HepG2 (cell line): ENCODE measurements around the gene SIGMAR1. TPM values are rescaled to one million over a fixed set of nuclear protein-coding genes. Genes with fewer than 3 reads are reported as not detected.

Experiments
- BRF2 ChIP-seq: sonication (generic); formaldehyde crosslinking; IDR thresholded peaks from 2 replicates; pipeline ENCODE4 v1.8.1; 2022; ENCODE audit warnings: mild to moderate bottlenecking, missing genetic modification reagents
- KDM3A ChIP-seq: IDR thresholded peaks from 2 replicates; pipeline ENCODE4 v1.6.1; 2018; ENCODE audit warnings: low read depth, missing compliant biosample characterization
- KDM5B ChIP-seq: sonication (generic); formaldehyde crosslinking; IDR thresholded peaks from 2 replicates; pipeline ENCODE4 v1.4.0; 2020; ENCODE audit warnings: missing genetic modification reagents, mild to moderate bottlenecking, borderline replicate concordance
- MEIS2 ChIP-seq: sonication (generic); formaldehyde crosslinking; IDR thresholded peaks from 2 replicates; pipeline ENCODE4 v1.9.0; 2021; ENCODE audit warnings: mild to moderate bottlenecking, missing genetic modification reagents
- NFATC3 ChIP-seq: sonication (generic); formaldehyde crosslinking; IDR thresholded peaks from 2 replicates; pipeline ENCODE4 v1.5.1; 2020; ENCODE audit warnings: mild to moderate bottlenecking, missing genetic modification reagents
- PAF1 ChIP-seq: IDR thresholded peaks from 2 replicates; pipeline ENCODE4 v1.6.1; 2016; ENCODE audit warnings: missing genetic modification reagents, missing compliant biosample characterization
- SALL1 ChIP-seq: sonication (generic); formaldehyde crosslinking; IDR thresholded peaks from 2 replicates; pipeline ENCODE4 v1.8.0; 2022; ENCODE audit warnings: mild to moderate bottlenecking, missing genetic modification reagents
- TBL1XR1 ChIP-seq: fragments of 150-350 bp; IDR thresholded peaks from 2 replicates; pipeline ENCODE4 v1.6.1; 2014; ENCODE audit warnings: borderline replicate concordance, low read length; ENCODE audit not compliant: partially characterized antibody
- THAP9 ChIP-seq: sonication (generic); formaldehyde crosslinking; IDR thresholded peaks from 2 replicates; pipeline ENCODE4; 2020; ENCODE audit warnings: missing genetic modification reagents, mild to moderate bottlenecking, borderline replicate concordance
- ZBTB10 ChIP-seq: sonication (generic); formaldehyde crosslinking; IDR thresholded peaks from 2 replicates; pipeline ENCODE4 v1.4.0; 2020; ENCODE audit warnings: missing genetic modification reagents, borderline replicate concordance
- ZBTB7B ChIP-seq: sonication (generic); formaldehyde crosslinking; IDR thresholded peaks from 2 replicates; pipeline ENCODE4 v1.4.0; 2020; ENCODE audit warnings: missing genetic modification reagents
- ZFAT ChIP-seq: sonication (generic); formaldehyde crosslinking; conservative IDR thresholded peaks from 2 replicates; pipeline ENCODE4 v1.8.1; 2023; ENCODE audit warnings: missing genetic modification reagents, inconsistent platforms
- ZFP41 ChIP-seq: sonication (generic); formaldehyde crosslinking; IDR thresholded peaks from 2 replicates; pipeline ENCODE4 v1.4.0; 2020; ENCODE audit warnings: mild to moderate bottlenecking, missing genetic modification reagents, borderline replicate concordance
- ZFX ChIP-seq: sonication (generic); formaldehyde crosslinking; IDR thresholded peaks from 2 replicates; pipeline ENCODE4 v1.4.0; 2020; ENCODE audit warnings: mild to moderate bottlenecking, low read depth, missing genetic modification reagents, moderate library complexity
- ZKSCAN1 ChIP-seq: fragments of 150-350 bp; IDR thresholded peaks from 2 replicates; pipeline ENCODE4 v1.6.1; 2014; ENCODE audit warnings: low read length
- ZNF280D ChIP-seq: sonication (generic); formaldehyde crosslinking; IDR thresholded peaks from 2 replicates; pipeline ENCODE4 v1.5.1; 2020; ENCODE audit warnings: mild to moderate bottlenecking, missing genetic modification reagents
- ZNF577 ChIP-seq: sonication (generic); formaldehyde crosslinking; IDR thresholded peaks from 2 replicates; pipeline ENCODE4 v1.4.0; 2020; ENCODE audit warnings: mild to moderate bottlenecking, low read depth, missing genetic modification reagents, borderline replicate concordance
- ZNF766 ChIP-seq: sonication (generic); formaldehyde crosslinking; IDR thresholded peaks from 2 replicates; pipeline ENCODE4 v1.5.0; 2020; ENCODE audit warnings: missing genetic modification reagents, borderline replicate concordance
- polyA plus RNA-seq, 8 experiments: library from polyadenylated mRNA; depleted of rRNA in 3 of 8; stranded (reverse) in 7 of 8; unstranded in 1 of 8; fragments of >200 nt; fragmentation: Illumina TruSeq in 4 of 8; extraction: Trizol in 4 of 8; gene quantifications; 2 replicates each; pipeline versions ENCODE4 v1.2.1 to v1.2.3, GENCODE V29; 2011 to 2016; ENCODE audit warnings: low read depth in 4 of 8, missing spikeins in 1 of 8, mixed read lengths in 1 of 8; ENCODE audit not compliant: insufficient read depth in 1 of 8
- total RNA-seq, 5 experiments: library from RNA; depleted of rRNA; stranded (reverse); fragments of >200 nt; fragmentation: Illumina TruSeq; extraction: Trizol; gene quantifications; 2 replicates each; pipeline ENCODE4 v1.2.3, GENCODE V29; 2016; ENCODE audit warnings: low read depth in 1 of 5

SIGMAR1 gene
- total and polyA plus RNA-seq, 2 of the 13 experiments (the other 11 are each of a cell fraction or from before 2014, with no cell fraction given): 38.9 to 60.8 TPM

- TF ChIP-seq BRF2 (CRISPR knock-in tag) (no peak), KDM3A (CRISPR knock-in tag) (peak; percentile 67; the same call in 1 of the 2 replicates), NFATC3 (CRISPR knock-in tag) (peak; percentile 64; the same call in 1 of the 2 replicates), ZNF766 (CRISPR knock-in tag) (peak; percentile 58; the same call in 1 of the 2 replicates), MEIS2 (no peak), ZFX (peak; percentile 59), ZBTB10 (0 out of 2 replicates have a peak, but pooled peaks have one; percentile 19), SALL1 (CRISPR knock-in tag) (peak; percentile 58; the same call in 1 of the 2 replicates), ZFP41 (CRISPR knock-in tag) (no peak), PAF1 (CRISPR knock-in tag) (no peak), ZKSCAN1 (no peak), THAP9 (0 out of 2 replicates have a peak, but pooled peaks have one; percentile 42), TBL1XR1 (peak; percentile 41), ZFAT (CRISPR knock-in tag) (0 out of 2 replicates have a peak, but pooled peaks have one; percentile 47), ZNF577 (CRISPR knock-in tag) (no peak), ZNF280D (CRISPR knock-in tag) (peak; percentile 23; the same call in 1 of the 2 replicates), ZBTB7B (0 out of 2 replicates have a peak, but pooled peaks have one; percentile 34), KDM5B (CRISPR knock-in tag) (peak; percentile 75; the same call in 1 of the 2 replicates)
These were observed 37.6 kb upstream of the SIGMAR1 start (continued) for GRCh38 chr9:34675048-34675714.
